GM12874 (cell line): ENCODE data around the gene PCDHGB4.
A peak's percentile ranks its signal among the peaks of the same experiment; 100 is the strongest.

ENCODE experiments used
- TF ChIP-seq, protein P1 (sequence below): IDR thresholded peaks from 2 replicates; pipeline ENCODE4 v1.5.1; 2011; ENCODE audit warnings: low read depth, mild to moderate bottlenecking, control low read depth, low read length, moderate library complexity; ENCODE audit not compliant: insufficient read depth

PCDHGB4 gene

DNA sequence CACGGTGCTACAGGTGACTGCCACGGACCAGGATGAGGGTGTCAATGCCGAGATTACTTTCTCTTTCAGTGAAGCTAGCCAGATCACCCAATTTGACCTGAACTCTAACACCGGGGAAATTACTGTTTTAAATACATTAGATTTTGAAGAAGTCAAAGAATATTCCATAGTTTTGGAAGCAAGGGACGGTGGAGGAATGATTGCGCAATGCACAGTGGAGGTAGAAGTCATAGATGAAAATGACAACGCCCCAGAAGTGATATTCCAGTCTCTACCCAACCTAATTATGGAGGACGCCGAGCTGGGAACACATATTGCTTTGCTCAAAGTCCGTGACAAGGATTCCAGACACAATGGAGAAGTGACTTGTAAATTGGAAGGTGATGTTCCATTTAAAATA, 1.2 kb downstream of the PCDHGB4 start:
- TF ChIP-seq, protein P1, sequence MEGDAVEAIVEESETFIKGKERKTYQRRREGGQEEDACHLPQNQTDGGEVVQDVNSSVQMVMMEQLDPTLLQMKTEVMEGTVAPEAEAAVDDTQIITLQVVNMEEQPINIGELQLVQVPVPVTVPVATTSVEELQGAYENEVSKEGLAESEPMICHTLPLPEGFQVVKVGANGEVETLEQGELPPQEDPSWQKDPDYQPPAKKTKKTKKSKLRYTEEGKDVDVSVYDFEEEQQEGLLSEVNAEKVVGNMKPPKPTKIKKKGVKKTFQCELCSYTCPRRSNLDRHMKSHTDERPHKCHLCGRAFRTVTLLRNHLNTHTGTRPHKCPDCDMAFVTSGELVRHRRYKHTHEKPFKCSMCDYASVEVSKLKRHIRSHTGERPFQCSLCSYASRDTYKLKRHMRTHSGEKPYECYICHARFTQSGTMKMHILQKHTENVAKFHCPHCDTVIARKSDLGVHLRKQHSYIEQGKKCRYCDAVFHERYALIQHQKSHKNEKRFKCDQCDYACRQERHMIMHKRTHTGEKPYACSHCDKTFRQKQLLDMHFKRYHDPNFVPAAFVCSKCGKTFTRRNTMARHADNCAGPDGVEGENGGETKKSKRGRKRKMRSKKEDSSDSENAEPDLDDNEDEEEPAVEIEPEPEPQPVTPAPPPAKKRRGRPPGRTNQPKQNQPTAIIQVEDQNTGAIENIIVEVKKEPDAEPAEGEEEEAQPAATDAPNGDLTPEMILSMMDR: no peak

DNA sequence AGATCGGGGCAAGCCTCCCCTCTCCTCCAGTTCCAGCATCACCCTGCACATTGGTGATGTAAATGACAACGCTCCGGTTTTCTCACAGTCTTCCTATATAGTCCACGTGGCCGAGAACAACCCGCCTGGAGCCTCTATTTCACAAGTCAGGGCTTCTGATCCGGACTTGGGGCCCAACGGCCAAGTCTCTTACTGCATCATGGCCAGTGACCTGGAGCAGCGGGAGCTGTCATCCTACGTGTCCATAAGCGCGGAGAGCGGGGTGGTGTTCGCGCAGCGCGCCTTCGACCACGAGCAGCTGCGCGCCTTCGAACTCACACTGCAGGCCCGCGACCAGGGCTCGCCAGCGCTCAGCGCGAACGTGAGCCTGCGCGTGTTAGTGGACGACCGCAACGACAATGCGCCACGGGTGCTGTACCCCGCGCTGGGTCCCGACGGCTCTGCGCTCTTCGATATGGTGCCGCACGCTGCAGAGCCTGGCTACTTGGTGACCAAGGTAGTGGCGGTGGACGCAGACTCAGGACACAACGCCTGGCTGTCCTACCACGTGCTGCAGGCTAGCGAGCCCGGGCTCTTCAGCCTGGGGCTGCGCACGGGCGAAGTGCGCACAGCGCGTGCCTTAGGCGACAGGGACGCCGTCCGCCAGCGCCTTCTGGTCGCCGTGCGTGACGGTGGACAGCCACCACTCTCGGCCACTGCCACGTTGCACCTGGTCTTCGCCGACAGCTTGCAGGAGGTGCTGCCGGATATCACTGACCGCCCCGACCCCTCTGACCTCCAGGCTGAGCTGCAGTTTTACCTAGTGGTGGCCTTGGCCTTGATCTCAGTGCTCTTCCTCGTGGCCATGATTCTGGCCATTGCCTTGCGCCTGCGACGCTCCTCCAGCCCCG, 1.9 kb downstream of the PCDHGB4 start:
- TF ChIP-seq, protein P1: no peak

DNA sequence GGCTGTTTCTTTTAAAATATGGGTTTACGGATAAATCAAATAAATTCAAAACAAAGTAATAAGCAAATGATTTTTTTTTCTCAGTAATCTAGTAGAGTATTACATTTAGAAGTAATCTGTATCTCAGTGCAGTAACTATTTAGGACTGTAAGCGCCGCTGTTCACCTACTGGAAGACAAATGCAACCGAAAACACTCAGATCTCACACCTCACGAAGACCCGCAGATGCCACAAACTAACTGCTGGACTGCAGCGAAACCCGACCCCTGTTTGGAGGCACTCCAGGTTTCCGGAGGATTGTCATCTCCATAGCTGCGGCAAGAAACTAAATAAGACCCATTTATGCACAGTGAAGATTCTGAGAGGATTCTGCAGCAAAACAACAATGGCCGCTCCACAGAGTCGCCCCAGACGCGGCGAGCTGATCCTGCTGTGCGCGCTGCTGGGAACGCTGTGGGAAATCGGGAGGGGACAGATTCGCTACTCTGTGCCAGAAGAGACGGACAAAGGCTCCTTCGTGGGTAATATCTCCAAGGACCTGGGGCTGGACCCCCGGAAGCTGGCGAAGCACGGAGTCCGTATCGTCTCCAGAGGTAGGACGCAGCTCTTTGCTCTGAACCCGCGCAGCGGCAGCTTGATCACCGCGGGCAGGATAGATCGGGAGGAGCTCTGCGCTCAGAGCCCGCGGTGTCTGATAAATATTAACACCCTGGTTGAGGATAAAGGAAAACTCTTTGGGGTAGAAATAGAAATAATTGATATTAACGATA, 5.1 kb downstream of the PCDHGB4 start, which contains the start of gene PCDHGA8:
PCDHGA8 (plus strand) TSS at position 205 of the 770 bp plus-strand sequence; CDS start at position 386, 181 bp downstream.
- TF ChIP-seq, protein P1: no peak

DNA sequence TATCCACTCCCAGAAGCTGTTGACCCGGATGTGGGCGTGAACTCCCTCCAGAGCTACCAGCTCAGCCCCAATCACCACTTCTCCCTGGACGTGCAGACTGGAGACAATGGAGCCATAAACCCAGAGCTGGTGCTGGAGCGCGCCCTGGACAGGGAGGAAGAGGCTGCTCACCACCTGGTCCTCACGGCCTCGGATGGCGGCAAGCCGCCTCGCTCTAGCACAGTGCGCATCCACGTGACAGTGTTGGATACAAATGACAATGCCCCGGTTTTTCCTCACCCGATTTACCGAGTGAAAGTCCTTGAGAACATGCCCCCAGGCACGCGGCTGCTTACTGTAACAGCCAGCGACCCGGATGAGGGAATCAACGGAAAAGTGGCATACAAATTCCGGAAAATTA, 5.8 kb downstream of the PCDHGB4 start:
- TF ChIP-seq, protein P1: no peak

DNA sequence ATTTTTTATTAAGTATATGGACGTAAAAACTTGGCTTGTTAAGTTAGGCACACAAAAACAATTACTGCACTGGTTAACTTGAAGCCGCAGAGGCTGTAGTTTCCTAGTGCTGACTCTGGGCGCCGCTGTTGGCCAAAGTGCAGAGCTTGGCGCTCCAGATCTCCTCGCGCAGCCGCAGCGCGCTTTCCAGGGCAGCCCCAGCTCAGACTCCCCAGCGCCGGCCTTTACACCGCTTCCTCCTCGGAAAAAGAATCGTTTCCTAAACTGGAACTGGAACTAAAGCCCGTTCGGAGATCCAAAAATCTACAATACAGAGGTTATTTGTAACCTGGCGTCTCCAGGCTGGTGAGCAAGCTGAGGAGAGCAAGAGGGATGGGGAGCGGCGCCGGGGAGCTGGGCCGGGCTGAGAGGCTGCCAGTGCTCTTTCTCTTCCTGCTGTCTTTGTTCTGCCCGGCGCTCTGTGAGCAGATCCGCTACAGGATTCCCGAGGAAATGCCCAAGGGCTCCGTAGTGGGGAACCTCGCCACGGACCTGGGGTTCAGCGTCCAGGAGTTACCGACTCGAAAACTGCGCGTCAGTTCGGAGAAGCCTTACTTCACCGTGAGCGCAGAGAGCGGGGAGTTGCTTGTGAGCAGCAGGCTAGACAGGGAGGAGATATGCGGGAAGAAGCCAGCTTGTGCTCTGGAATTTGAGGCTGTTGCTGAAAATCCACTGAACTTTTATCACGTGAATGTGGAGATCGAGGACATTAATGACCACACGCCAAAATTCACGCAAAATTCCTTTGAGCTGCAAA, 10.5 kb downstream of the PCDHGB4 start, which contains the start of gene PCDHGB5:
PCDHGB5 (plus strand) TSS at position 192 of the 796 bp plus-strand sequence; CDS start at position 373, 181 bp downstream.
- TF ChIP-seq, protein P1: peak; percentile 82

DNA sequence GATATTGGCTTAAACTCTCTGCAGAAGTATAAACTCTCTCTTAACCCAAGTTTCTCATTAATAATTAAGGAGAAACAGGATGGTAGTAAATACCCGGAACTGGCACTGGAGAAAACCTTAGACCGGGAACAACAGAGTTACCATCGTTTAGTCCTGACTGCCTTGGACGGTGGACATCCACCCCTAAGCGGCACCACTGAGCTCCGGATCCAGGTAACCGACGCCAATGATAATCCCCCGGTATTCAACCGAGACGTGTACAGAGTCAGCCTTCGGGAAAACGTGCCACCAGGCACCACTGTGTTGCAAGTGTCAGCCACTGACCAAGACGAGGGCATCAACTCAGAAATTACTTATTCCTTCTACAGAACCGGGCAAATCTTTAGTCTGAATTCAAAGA, 11.1 kb downstream of the PCDHGB4 start:
- TF ChIP-seq, protein P1: 0 out of 2 replicates have a peak, but pooled peaks have one; percentile 1
